Kasumi-1 (cell line): ENCODE data around the gene P2RX1.

Experiments
- DNase-seq, 2 experiments: peaks; one replicate each; lab custom pipeline; 2025; lab: John Stamatoyannopoulos, UW

Gene P2RX1

GRCh38 chr17:3887804-3888203, 28.5 kb downstream of the P2RX1 start:
- no peak for DNase-seq

- DNase-seq, result no peak
Observed at GRCh38 chr17:3887394-3887793, 28.9 kb downstream of the P2RX1 start.

GRCh38 chr17:3886776-3887175, 29.5 kb downstream of the P2RX1 start:
- no peak for DNase-seq

GRCh38 chr17:3885970-3886369, 30.3 kb downstream of the P2RX1 start:
- DNase-seq, result no peak

GRCh38 chr17:3885271-3885670, 31.0 kb downstream of the P2RX1 start:
- no peak for DNase-seq

- no peak for DNase-seq
Observed at GRCh38 chr17:3884188-3884587, 32.1 kb downstream of the P2RX1 start.

- DNase-seq, result no peak
Observed at GRCh38 chr17:3882276-3882675, 34.0 kb downstream of the P2RX1 start.

GRCh38 chr17:3880983-3881382, 35.3 kb downstream of the P2RX1 start:
- DNase-seq, result no peak

- no peak for DNase-seq
Observed at GRCh38 chr17:3879591-3880417, 36.5 kb downstream of the P2RX1 start.

- DNase-seq, result no peak
Observed at GRCh38 chr17:3879186-3879585, 37.1 kb downstream of the P2RX1 start.

- DNase-seq, result no peak
Observed at GRCh38 chr17:3877220-3877619, 39.0 kb downstream of the P2RX1 start.

- no peak for DNase-seq
Observed at GRCh38 chr17:3875317-3875716, 40.9 kb downstream of the P2RX1 start.

GRCh38 chr17:3873862-3874261, 42.4 kb downstream of the P2RX1 start:
- no peak for DNase-seq

GRCh38 chr17:3870871-3871306, 45.4 kb downstream of the P2RX1 start:
- DNase-seq, result peak in 1 of 2 experiments; percentile 9

GRCh38 chr17:3867606-3868005, 48.7 kb downstream of the P2RX1 start:
- no peak for DNase-seq

- no peak for DNase-seq
Observed at GRCh38 chr17:3867106-3867505, 49.2 kb downstream of the P2RX1 start.

- DNase-seq, result no peak
Observed at GRCh38 chr17:3866276-3866675, 50.0 kb downstream of the P2RX1 start.

- DNase-seq, result no peak
Observed at GRCh38 chr17:3865176-3865575, 51.1 kb downstream of the P2RX1 start.

GRCh38 chr17:3864534-3864933, 51.7 kb downstream of the P2RX1 start:
- DNase-seq, result no peak

GRCh38 chr17:3861761-3862681, 54.2 kb downstream of the P2RX1 start:
- DNase-seq, result no peak

GRCh38 chr17:3860939-3861700, 55.1 kb downstream of the P2RX1 start:
- no peak for DNase-seq

GRCh38 chr17:3859940-3860339, 56.3 kb downstream of the P2RX1 start:
- no peak for DNase-seq
